Chondrocyte (in vitro differentiated cells): ENCODE data around the gene MYT1. TPM values are rescaled to one million over a fixed set of nuclear protein-coding genes. Genes with fewer than 3 reads are reported as not detected.

Source experiments
- DNase-seq: peaks from one replicate; pipeline ENCODE4 v3.0.0; 2021; ENCODE audit warnings: mixed read lengths, low spot score
- H3K27ac Mint-ChIP-seq: one replicate; pipeline ENCODE4 v1.8.0; 2021; ENCODE audit warnings: mild to moderate bottlenecking, moderate library complexity, mixed read lengths; ENCODE audit not compliant: unreplicated experiment
- H3K27me3 Mint-ChIP-seq: 2 replicates; pipeline ENCODE4 v1.8.0; 2021; ENCODE audit warnings: low read depth, mixed read lengths
- H3K36me3 Mint-ChIP-seq: 2 replicates; pipeline ENCODE4 v1.8.0; 2021; ENCODE audit warnings: low read depth, mixed read lengths
- H3K4me1 Mint-ChIP-seq: 2 replicates; pipeline ENCODE4 v1.8.0; 2021; ENCODE audit warnings: low read depth, mild to moderate bottlenecking, mixed read lengths
- H3K4me3 Mint-ChIP-seq: one replicate; pipeline ENCODE4 v1.8.0; 2021; ENCODE audit warnings: mild to moderate bottlenecking, moderate library complexity, mixed read lengths; ENCODE audit not compliant: unreplicated experiment
- H3K9me3 Mint-ChIP-seq: 2 replicates; pipeline ENCODE4 v1.8.0; 2021; ENCODE audit warnings: low read depth, mixed read lengths
- CTCF ChIP-seq: fragments of 200-600 bp; sonication (generic); IDR thresholded peaks from 2 replicates; pipeline ENCODE4 v1.5.0; 2021; ENCODE audit warnings: antibody characterized with exemption, mild to moderate bottlenecking, moderate library complexity
- total RNA-seq: library from RNA; stranded (reverse); gene quantifications from 3 replicates; pipeline ENCODE4 v1.2.1, GENCODE V29; 2021

The MYT1 gene
- total RNA-seq, 1 donor from 2014 or later: not detected

- Mint-ChIP-seq H3K36me3 (no peaks in the 10 kb centered on the region), H3K27me3 (peaks cover 29% of the 10 kb centered on the region), H3K4me1 (no peaks in the 10 kb centered on the region), H3K27ac (no peak overlapping the region), H3K9me3 (no peaks in the 10 kb centered on the region), H3K4me3 (no peak overlapping the region)
- peak; percentile 83 for DNase-seq
- no peak for TF ChIP-seq CTCF
Measured at GRCh38 chr20:64137598-64138031, 26.6 kb upstream of the MYT1 start.

- DNase-seq: no peak
- H3K27me3 Mint-ChIP-seq: peaks cover 35% of the 10 kb centered on the region
- H3K36me3 Mint-ChIP-seq: no peaks in the 10 kb centered on the region
- no peak overlapping the region for H3K4me3 Mint-ChIP-seq
- H3K9me3 Mint-ChIP-seq: no peaks in the 10 kb centered on the region
- TF ChIP-seq CTCF: no peak
- H3K4me1 Mint-ChIP-seq: no peaks in the 10 kb centered on the region
- H3K27ac Mint-ChIP-seq: no peak overlapping the region
Measured at GRCh38 chr20:64138276-64138815, 25.9 kb upstream of the MYT1 start.

GRCh38 chr20:64139199-64140060 is 24.8 kb upstream of the MYT1 start:
- Mint-ChIP-seq H3K9me3 (peaks cover 2% of the 10 kb centered on the region), H3K27ac (no peak overlapping the region), H3K4me3 (no peak overlapping the region), H3K36me3 (no peaks in the 10 kb centered on the region), H3K27me3 (peaks cover 36% of the 10 kb centered on the region), H3K4me1 (no peaks in the 10 kb centered on the region)
- DNase-seq: no peak
- no peak for TF ChIP-seq CTCF

GRCh38 chr20:64140061-64140931 is 24.0 kb upstream of the MYT1 start:
- H3K9me3 Mint-ChIP-seq: peaks cover 5% of the 10 kb centered on the region
- H3K27me3 Mint-ChIP-seq: peaks cover 34% of the 10 kb centered on the region
- no peak overlapping the region for H3K4me3 Mint-ChIP-seq
- H3K27ac Mint-ChIP-seq: no peak overlapping the region
- no peaks in the 10 kb centered on the region for H3K4me1 Mint-ChIP-seq
- peak; percentile 63 for DNase-seq
- peaks cover 2% of the 10 kb centered on the region for H3K36me3 Mint-ChIP-seq
- TF ChIP-seq CTCF: no peak

GRCh38 chr20:64140956-64141355 is 23.3 kb upstream of the MYT1 start:
- DNase-seq: no peak
- Mint-ChIP-seq H3K4me1 (no peaks in the 10 kb centered on the region), H3K36me3 (peaks cover 2% of the 10 kb centered on the region), H3K4me3 (no peak overlapping the region), H3K9me3 (peaks cover 5% of the 10 kb centered on the region), H3K27me3 (peaks cover 27% of the 10 kb centered on the region), H3K27ac (no peak overlapping the region)
- TF ChIP-seq CTCF: no peak
